Fibroblast of skin of back (primary cell): ENCODE measurements around the gene EPB41L5.

Experiments
- DNase-seq: peaks from one replicate; pipeline ENCODE4 v3.0.0-alpha.2; 2013

The EPB41L5 gene

DNA sequence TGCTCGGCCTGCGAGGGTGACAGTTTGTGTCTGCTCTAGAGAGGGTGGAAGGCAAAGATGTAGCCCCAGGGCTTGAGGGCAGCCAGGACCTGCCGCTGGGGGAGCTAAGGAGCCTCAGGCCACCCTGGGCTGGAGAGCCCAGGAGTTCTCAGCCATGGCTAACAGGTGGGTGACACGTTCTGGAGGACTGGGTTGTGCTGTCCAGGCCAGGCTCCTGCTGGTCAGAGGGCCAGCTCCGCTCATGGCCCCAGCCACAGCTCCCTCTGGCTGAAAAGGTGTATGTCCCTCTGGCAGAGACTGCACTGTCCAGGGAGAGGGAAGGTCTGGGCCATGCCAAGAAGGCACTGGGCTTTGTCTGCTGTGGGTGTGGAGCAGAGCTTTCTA lies 191.1 kb downstream of the EPB41L5 start:
- no peak for DNase-seq

DNA sequence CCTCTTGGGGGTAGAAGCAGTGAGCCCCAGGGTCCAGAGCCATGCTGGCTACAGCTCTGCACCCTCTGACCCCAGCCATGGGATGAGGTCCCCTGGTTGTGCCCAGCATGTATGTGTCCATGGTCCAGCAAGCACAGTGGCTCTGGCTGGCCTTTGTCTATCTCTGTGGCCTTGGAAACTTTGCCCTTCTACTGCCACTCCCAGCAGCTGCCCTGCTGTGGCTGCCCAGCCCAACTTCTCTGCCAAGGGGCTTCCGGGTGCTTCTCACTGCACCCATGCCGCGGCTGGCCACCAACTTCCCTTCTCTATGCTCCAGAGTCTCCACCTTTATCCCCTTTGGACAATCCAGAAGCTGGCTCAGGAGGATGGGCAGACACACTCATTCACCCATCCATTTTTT lies 191.5 kb downstream of the EPB41L5 start:
- no peak for DNase-seq

DNA sequence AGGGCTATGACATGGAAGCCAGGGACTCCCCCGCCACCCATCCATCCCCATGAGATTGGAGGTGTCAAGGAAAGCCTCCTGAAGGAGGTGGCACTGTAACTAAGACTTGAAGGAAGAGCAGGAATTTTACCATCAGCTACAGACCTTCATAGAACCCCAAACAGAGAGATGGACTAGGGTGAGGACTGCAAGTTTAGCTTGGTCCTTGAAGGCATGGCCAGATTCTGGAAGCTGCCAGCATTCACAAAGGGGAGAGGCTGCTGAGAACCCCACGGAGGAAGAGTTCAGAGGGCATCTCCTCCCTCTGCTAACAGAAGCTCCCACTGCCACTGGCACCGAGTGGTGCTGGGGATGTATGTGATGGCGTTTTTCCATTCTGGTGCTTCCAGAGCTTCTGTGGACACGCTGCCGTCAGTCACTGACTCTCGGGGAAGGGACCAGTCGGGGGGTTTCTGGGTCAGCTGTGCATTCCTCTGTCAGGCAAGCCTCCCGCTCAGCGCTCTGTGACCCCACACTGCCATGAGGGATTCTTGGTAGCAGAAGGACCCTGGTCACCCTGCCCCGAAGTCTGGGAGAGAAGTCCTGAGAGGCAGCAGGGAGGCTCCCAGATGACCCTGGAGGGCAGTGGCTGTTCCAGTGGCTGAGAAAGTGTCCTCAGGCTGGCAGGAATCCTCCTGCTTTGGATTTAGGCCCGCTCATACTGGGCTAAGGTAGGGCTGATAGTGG lies 192.2 kb downstream of the EPB41L5 start:
- DNase-seq, result no peak

DNA sequence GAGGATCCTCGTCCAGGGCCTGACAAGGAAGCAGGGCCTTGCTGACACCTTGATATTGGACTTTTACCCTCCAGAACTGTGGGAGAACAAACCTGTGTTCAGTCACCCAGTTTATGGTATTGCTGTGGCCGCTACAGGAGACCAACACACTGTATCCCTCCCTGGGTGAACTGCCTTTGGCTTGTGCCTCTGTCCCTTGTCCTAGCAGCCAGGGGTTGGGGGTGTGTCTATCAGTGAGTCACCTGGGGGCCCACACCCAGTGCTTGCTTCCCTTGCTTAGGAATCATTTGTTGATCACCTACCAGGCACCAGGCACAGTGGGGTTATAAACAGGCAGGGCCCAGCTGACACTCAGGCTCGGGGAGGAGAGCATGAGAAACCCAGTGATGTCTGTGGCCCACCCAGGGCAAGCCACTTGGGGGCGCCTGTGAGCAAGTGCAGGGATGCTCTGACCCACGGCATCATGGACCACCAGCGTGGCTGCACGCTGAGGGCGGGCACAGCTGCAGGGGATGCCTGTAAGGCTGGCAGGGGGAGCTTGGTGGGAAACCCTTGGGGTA lies 193.2 kb downstream of the EPB41L5 start:
- DNase-seq, result no peak

DNA sequence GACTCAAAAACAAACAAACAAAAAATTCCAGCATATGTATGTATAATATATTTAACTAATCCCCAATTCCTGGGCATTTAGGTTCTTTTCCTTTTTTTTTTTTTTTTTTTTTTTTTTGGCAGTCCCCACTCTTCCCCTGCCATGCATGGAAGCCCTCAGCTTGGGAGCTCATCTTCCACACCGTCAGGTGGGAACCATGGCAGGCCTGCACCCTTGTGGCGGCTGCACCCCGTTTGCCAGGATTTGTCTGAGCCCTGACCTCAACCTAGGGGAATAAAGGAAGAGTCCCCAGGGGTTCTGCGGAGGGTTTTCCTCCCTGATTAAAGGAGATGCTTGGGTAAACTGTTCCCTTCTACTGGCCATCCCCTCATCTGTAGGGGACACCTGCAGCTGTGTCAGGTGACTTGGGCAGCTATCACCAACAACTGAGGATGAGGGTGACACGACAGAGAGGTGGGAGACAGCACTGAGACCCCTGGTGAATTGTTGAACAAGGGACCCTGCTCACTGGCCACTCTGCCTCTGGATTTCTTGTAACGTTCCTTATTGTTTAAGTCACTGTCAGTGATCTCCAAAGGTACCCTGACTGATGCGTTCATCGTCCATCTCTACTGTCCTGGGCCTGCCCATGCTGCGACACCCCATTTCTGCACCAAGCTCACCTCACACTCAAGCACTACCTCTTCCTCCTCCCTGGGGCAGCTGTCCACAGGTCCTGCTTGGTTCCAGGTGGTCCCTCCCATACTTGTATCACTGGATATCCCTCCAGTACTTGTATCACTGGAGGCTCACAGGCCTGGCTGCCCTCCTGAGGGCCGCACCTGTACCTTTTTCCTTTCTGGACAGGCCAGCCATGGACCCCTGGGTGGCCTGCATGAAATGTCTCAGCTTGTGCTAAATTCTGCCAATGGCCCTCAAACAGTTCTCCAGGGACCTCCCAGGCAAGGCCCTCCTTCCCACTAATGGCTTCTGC lies 195.8 kb downstream of the EPB41L5 start:
- DNase-seq, result no peak

DNA sequence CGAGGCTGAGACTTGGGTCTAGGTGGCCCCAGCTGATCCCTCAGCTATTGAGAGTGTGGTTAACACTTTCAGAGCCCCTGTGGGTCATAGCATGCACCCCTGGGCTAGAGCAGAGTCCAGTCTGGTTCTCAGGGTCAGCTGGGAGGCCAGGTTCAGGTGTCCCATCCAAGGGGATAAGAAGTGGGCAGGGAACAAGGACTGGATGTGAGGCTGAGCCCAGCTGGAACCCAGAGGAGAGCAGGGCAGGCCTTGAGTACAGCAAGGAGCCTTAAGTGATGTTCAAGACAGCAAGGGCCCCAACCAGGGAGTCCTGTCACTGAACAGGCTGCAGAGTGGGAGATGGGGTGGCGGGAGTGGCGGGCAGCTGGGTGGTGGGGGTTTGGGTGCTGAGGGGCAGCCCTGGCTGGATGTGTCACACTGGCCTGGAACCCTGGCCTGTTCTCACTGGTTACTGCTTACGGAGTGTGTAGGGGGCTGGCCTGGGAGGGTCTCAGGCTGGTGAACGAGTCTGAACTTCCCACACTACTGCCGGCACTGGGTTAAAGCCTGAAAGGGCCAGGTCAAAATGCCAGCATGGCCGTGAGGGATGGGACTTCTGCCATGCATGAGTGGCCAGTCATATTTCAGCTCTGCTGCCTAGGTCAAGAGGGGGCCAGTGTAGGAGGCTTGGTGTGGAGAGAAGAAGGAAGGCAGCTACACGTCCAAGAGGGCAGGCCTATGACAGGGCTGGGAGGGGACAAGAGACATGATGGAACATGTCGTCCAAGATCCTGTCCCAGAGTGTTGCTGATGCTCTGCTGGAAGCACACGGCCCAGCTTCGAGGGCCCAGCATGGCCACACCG lies 196.8 kb downstream of the EPB41L5 start:
- DNase-seq, result no peak

DNA sequence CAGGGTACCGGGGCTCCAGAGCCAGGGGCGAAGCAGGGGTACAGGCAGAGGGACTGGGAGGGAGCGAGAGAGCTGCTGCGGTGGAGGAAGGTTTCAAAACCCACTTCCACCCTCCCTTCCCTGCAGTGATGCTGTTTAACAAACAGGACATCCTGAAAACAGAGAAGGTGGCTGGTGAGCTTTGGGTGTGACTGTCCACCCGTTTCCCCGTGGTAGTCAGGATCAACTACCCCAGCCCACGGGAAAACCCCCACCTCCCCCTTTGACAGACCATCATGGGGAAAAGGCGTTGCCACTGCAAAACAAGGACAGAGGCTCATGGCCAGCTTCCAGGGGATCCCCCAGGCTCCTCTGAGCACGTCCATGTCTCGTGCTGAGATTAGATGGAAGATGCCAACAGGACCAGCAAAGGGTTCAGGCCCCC lies 197.4 kb downstream of the EPB41L5 start:
- DNase-seq, result no peak

DNA sequence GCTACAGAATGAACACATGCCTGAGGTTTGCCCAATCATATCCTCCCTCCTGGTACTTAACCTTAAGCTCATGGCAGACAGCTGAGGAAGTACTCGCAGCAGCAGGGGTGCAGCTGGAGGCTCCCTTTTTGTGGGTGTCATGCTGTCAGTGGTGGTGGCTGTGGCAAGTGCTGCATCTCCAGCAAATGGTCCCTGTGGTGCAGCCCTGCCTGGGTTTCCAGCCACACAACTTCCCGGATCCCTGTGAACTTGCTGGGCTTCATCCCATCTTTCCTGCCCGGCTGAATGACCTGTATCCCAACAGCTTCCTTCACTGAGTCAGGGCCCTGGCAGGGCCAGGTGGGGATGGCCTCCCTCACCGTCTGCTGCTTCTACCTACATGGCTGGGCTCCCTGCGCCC lies 205.3 kb downstream of the EPB41L5 start:
- no peak for DNase-seq

DNA sequence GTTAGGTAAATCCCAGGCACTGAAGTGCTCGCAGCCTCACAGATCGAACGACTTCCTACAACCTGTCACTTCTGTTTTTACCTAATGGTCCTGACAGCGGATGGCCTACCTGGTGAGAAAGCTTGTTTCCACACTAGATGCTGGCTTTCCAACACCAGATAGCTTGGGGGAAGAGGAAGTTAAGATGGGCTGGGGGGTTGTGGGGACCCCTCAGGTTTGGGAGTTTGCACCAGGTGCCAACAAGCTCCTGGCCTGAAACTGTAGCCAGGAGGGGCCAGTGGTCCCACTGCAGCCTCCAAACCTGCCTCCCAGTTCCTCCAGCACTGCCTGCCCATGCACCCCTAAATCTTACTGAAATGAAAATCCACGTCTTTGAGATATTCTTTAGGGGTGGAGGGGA lies 206.4 kb downstream of the EPB41L5 start:
- DNase-seq, result no peak

DNA sequence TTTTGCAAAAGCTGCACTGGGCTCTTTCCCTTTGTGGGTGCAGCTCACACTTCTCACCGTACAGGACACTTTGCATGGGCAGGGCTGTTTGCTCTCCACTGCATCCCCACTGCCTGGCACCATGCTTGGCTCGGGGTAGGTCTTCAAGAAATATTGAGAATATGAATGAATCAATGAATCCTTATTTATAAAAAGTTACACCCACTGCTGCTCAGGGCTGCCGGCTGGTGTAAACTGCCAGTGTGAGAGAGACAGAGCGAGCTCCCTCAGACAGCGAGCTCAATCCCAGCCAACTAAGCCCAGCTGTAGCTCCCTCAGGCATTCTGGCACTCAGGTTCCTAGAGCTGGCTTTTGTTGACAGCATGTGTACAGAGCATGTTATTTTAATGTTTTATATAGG lies 206.9 kb downstream of the EPB41L5 start:
- no peak for DNase-seq

DNA sequence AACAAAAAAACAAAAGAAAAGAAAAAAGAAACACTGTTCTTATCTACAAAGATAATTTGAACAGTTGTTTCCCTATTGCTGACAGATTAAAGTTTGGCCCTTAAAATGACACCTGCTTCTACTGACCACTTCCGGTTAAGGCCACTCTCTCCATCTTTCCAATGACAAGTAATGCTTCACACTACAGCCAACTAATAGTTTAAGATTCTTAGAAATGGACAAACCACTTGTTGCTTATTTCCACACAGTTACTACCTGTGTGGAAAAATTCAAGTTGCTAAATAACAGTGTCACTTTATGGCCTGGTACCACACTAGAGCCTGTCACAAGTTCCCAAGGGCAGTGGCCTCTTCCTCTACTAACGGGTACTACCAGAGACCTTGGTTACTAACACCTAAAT lies 207.9 kb downstream of the EPB41L5 start:
- DNase-seq, result no peak

DNA sequence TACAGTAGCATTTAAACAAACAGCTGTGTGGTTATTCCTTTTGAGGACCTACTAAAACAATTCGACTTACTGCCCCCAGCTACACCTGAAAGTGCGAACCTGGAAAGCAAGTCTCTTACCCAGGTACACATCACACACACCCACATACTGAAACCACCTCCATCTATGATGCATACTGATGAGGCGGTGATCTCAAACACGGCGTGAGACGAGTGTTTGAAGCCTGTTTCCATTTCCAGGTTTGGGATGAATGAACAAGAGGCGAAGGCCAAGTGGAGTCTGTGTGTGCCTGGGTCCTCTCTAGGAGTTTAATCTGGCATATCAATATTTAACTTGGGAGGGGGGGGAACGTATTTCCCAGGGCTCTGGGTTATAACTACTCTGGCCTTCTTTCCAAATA lies 208.7 kb downstream of the EPB41L5 start:
- no peak for DNase-seq

DNA sequence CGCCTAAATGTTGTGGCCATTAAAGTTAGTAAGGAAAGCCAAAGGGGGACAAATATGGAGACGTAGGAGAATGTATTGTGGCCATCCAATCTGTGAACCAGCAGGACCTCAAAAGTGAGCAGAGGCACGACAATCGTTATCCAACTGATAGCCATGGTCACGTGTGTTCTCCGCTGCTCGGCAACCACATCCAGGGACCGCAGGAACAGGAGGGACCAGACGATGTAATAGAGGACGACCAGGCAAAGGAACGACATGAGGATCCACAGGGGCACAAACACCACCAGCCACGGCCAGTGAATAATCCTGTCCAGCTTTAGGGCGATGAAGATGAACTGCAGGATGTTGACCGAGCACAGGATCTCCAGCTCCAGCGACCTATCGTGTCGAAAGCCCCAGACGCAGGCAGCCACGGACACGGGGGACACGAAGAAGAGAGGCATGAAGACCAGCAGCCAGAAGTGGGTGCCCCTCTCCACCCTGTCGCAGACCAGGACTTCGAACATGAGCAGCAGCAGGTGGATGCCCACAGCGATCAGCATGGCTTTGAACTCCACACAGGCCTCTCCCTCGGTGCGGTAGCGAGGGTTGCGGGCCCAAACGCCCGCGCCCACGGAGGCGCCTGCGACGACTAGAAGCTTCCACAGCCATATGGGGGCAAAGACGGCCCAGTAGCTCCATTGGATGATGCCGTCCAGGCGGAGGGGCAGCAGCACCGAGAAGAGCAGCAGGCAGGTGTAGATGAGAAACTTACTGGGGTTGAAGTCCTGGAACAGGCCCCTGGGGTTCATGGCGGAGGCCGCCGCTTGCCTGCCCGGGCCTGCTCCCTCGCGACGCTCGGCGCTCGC lies 209.5 kb downstream of the EPB41L5 start:
- DNase-seq, result no peak

DNA sequence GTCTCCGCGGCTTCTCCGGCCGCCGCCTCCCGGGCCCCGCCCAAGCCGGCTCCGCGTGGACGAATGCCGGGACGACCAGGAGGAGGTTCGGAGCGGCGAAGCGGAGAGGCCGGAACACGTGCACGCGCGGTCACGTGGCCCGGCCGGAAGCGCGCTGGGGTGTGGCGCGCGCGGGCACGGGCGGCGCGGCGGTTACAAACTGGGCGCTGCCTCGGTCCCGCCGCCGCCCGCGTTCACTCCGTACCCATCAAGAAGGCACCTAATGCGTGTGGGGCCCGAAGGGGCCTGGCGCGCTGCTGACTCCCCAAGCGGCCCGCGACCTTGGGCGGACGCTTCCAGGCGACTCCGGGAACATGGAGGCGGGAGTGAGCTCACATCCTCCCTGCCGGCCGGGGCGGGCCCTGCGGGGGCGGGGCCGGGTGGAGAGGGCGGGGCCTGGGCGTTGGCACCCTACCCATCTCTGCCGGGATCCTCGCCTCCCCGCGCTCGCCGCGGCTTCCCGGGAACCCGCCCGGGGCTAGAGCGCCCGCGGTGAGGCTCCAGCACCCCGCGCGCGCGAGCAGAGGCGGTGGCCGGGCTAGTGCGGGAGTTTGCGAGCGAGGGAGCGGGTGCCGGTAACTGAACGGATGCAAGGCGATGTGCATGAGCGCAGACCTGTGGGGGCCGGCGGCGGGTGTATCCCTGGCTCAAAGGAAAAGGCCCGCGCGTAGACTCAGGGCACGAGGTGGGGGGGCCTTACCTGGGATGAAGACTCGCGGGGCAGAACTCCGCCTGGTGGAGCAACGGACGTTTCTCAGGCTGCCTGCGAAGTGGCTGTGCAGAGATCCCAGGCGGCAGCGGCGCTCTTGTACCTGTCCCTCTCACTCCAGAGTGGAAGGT lies 210.4 kb downstream of the EPB41L5 start, which contains the start of gene TMEM185B:
Gene TMEM185B (minus strand): TSS at position 367 of the 879 bp plus-strand sequence. CDS start 424 bp downstream, outside the sequence.
- DNase-seq, result peak; percentile 84

DNA sequence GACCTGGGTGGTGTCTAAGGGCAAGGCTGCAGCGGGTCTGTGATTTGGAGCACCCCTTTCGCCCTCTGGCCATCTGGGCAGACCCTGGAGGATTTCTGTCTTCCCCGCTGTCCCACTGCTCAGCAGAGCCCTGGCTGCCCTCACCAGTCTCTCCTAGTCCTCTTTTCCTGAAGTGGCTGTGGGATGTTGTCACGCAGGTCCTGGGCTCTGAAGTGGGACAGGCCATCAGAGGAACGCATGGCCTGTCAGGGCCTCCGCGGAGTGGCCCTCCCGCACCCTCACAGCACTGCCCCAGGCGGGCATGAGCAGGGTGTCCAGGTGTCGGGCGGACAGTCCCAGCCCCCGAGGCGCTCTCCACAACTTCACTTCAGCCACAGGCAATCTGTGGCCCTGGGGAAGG lies 211.4 kb downstream of the EPB41L5 start:
- no peak for DNase-seq

DNA sequence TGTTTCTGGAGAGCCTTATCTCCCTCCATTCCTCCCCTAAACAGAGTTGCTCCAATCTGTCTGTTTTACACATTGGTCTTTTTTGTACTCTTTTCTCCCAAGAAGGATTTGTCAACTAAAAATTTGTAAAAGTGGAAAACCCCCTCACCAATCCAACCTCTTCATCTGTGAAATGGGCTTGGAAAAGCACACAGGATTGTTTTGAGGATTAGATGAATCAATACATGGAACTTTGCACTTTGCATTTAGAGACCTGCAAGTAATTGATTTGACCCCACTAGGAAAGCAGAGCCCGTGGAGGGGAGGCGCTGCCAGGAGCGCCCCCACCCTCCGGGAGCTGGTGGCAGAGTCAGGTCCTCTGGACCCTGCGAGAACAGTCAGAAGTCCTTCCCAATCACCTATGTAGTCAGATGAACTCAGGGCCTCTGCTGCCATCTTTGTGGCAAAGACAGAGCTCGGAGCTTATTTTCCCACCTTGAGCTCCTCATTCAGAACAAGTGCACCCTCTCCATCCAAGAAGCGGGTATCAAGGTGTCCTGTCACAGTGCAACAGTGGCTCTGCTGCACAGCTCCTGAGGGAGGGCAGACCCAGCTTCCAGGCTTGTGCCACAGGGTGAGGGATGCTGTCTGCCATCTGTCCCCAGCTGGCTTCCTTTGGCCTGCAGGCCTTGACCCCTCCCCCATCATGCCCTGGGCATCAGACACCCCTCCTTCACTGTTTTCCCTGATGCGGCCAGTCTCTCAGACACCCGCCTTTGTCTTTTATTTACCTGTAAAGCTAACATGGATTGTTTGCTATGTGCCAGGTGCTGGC lies 212.1 kb downstream of the EPB41L5 start:
- no peak for DNase-seq

DNA sequence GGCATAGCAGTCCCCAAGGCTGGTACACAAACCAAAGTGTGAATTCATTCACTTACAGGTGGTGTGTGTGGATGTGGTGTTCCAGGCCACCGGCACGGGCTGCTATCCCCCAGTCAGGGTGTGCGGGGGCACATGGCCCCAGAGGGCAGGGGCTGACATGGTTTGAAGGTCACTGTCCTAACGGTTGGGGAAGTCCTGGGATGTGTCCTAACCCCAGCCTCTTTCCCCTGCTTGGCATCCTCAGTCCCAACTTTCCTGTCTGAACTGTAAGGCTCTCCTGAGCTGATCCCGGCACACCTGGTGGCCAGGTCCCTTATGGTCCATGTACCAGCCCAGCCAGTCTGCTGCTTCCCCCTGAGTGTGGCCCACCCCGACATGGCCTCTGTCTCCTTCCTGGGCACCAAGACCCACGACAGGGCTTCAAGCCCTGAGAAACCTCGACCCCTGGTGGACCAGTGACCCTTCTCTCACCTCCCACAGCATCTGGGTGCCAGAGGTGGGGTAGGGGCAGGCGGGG lies 212.7 kb downstream of the EPB41L5 start:
- DNase-seq, result no peak

DNA sequence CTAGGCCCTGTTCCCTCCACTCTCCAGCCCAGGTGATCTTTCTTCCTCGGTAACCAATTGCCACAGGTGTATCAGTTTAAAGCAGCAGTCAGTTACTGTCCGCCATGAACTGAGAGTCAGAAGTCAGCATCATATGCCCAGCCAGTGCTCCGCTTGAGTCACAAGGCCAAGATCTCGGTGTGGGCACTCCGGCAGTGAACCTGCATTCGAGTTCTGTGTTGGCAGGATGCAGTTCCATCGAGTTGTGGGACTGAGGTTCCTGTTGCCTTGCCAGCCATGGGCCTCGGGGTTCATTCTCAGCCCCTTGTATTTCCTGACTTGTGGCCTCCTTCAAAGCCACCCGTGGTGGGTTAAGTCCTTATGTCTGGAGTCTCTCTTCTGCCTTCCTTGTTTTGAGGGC lies 213.4 kb downstream of the EPB41L5 start:
- DNase-seq, result no peak
